K562 (cell line): Measurements from ENCODE around the gene PLA2G4F. TPM values are rescaled to one million over a fixed set of nuclear protein-coding genes. Genes with fewer than 3 reads are reported as not detected.

Source experiments
- ATAC-seq: fragments of 200-7000 bp; cut with Tn5 transposase; 3 replicates; pipeline ENCODE4 v1.9.1; 2020; ENCODE audit warnings: moderate library complexity
- BruUV-seq: library from RNA; stranded (reverse); fragments of 400-500 nt; replicated peaks from 2 replicates; lab custom pipeline; 2021; lab: Mats Ljungman, UMichigan
- CTCF ChIA-PET: fragments of 300-600 bp; formaldehyde crosslinking; extraction: SDS; loops from one replicate; lab custom pipeline; 2021; ENCODE audit warnings: low intra/inter-chr PET ratio; lab: Yijun Ruan, JAX
- POLR2A ChIA-PET: fragments of 300-600, 350-650 bp; sonication (Branson Sonifier 250); formaldehyde crosslinking; extraction: SDS; loops from one replicate; lab custom pipeline; 2021; ENCODE audit warnings: antibody characterized with exemption, inconsistent platforms; lab: Yijun Ruan, JAX
- DNase-seq, 4 experiments: peaks; one replicate each; pipeline versions ENCODE4 v3.0.0 to v3.0.0-alpha.2; 2011 to 2018; ENCODE audit warnings: low spot score in 3 of 4, mixed read lengths in 3 of 4; ENCODE audit errors: extremely low read depth in 1 of 4
- FAIRE-seq: peaks from 2 replicates; lab custom pipeline; 2011; peaks lifted over from hg19 to GRCh38; lab: Jason Lieb, UNC
- H2AFZ ChIP-seq: 2 replicates; pipeline ENCODE4 v1.6.0; 2011; ENCODE audit warnings: low read depth, low read length, control low read depth, inconsistent platforms
- H3K27ac ChIP-seq: fragments of 200-600 bp; 3 replicates; pipeline ENCODE4 v1.8.0; 2011; ENCODE audit warnings: low read depth, mild to moderate bottlenecking, control low read depth, inconsistent platforms, low read length, moderate library complexity, mixed read lengths; ENCODE audit errors: extremely low read depth
- H3K27me3 ChIP-seq, 2 experiments: fragments of 300-600 bp in 1 of 2; 2 replicates in 1 of 2; 3 replicates in 1 of 2; pipeline versions ENCODE4 v1.6.0 to v1.8.0; 2011; ENCODE audit warnings: inconsistent platforms in 2 of 2, low read length in 2 of 2, mild to moderate bottlenecking in 1 of 2, mixed read lengths in 1 of 2, moderate library complexity in 1 of 2; ENCODE audit not compliant: control insufficient read depth in 2 of 2, insufficient read depth in 2 of 2
- H3K36me3 ChIP-seq: fragments of 300-600 bp; 3 replicates; pipeline ENCODE4 v1.8.0; 2011; ENCODE audit warnings: mild to moderate bottlenecking, low read length, inconsistent platforms; ENCODE audit not compliant: control insufficient read depth, insufficient read depth
- H3K4me1 ChIP-seq, 2 experiments: fragments of 200-600 bp in 1 of 2; replicated peaks in 1 of 2; 2 replicates in 1 of 2; 3 replicates in 1 of 2; pipeline versions ENCODE4 v1.5.1 to v1.8.0; 2011; ENCODE audit warnings: inconsistent platforms in 2 of 2, low read length in 2 of 2, mild to moderate bottlenecking in 1 of 2, mixed read lengths in 1 of 2, moderate library complexity in 1 of 2; ENCODE audit not compliant: control insufficient read depth in 2 of 2, insufficient read depth in 2 of 2
- H3K4me2 ChIP-seq: 2 replicates; pipeline ENCODE4 v1.6.1; 2011; ENCODE audit warnings: low read length, control low read depth, inconsistent platforms, mixed read lengths; ENCODE audit not compliant: insufficient read depth
- H3K4me3 ChIP-seq: fragments of 200-600 bp; sonication (generic), shearing (Covaris generic); 2 replicates; pipeline ENCODE4 v1.5.1; 2016; ENCODE audit warnings: control low read depth, inconsistent platforms
- H3K79me2 ChIP-seq: fragments of 200-600 bp; 3 replicates; pipeline ENCODE4 v1.8.0; 2011; ENCODE audit warnings: low read length, inconsistent platforms; ENCODE audit not compliant: control insufficient read depth, insufficient read depth
- H3K9ac ChIP-seq, 2 experiments: 2 replicates each; pipeline versions ENCODE4 v1.6.0 to v1.6.1; 2011; ENCODE audit warnings: low read depth in 2 of 2, low read length in 2 of 2, control low read depth in 1 of 2, inconsistent platforms in 1 of 2, mild to moderate bottlenecking in 1 of 2, mixed read lengths in 1 of 2; ENCODE audit not compliant: insufficient read depth in 1 of 2
- H3K9me1 ChIP-seq: one replicate; pipeline ENCODE4 v1.6.0; 2011; ENCODE audit warnings: inconsistent platforms, mild to moderate bottlenecking, low read length, moderate library complexity; ENCODE audit not compliant: control insufficient read depth, insufficient read depth
- H3K9me3 ChIP-seq: replicated peaks from 2 replicates; pipeline ENCODE4 v1.5.1; 2011; ENCODE audit warnings: low read depth, low read length, inconsistent platforms; ENCODE audit not compliant: control insufficient read depth, insufficient read depth
- H4K20me1 ChIP-seq: replicated peaks from 2 replicates; pipeline ENCODE4 v1.6.1; 2011; ENCODE audit warnings: low read length, inconsistent platforms, mixed read lengths; ENCODE audit not compliant: control insufficient read depth, insufficient read depth
- BACH1 ChIP-seq: fragments of 200-800 bp; sonication (Bioruptor generic); IDR thresholded peaks from 2 replicates; pipeline ENCODE4 v1.6.1; 2016; ENCODE audit warnings: missing genetic modification characterization, missing compliant biosample characterization
- HDAC2 ChIP-seq: fragments of 450-650 bp; IDR thresholded peaks from 2 replicates; pipeline ENCODE4 v1.6.1; 2016; ENCODE audit warnings: mild to moderate bottlenecking
- HIVEP1 ChIP-seq: fragments of 250-450 bp; sonication (Bioruptor Pico); IDR thresholded peaks from 2 replicates; pipeline ENCODE4 v1.4.0; 2020; ENCODE audit warnings: mild to moderate bottlenecking
- MECOM ChIP-seq: fragments of 250-450 bp; sonication (Bioruptor Pico); IDR thresholded peaks from 2 replicates; pipeline ENCODE4 v1.8.0; 2022; ENCODE audit warnings: inconsistent platforms
- MEIS2 ChIP-seq: fragments of 450-650 bp; IDR thresholded peaks from 2 replicates; pipeline ENCODE4 v1.6.1; 2014; ENCODE audit warnings: mild to moderate bottlenecking; ENCODE audit not compliant: partially characterized antibody
- NFIC ChIP-seq: fragments of 450-650 bp; IDR thresholded peaks from 2 replicates; pipeline ENCODE4 v1.6.1; 2017; ENCODE audit warnings: mild to moderate bottlenecking, inconsistent platforms
- RFX1 ChIP-seq: fragments of 450-650 bp; IDR thresholded peaks from 2 replicates; pipeline ENCODE4 v1.6.1; 2016; ENCODE audit warnings: mild to moderate bottlenecking, moderate library complexity
- SRSF9 ChIP-seq: fragments of 200-400 bp; formaldehyde crosslinking; IDR thresholded peaks from 2 replicates; pipeline ENCODE4 v1.6.1; 2017; ENCODE audit warnings: low read depth, low read length, borderline replicate concordance
- ZNF121 ChIP-seq: sonication (generic); formaldehyde crosslinking; conservative IDR thresholded peaks from 2 replicates; pipeline ENCODE4 v1.8.0; 2022; ENCODE audit warnings: missing genetic modification reagents
- ZNF175 ChIP-seq: fragments of 200-800 bp; sonication (Bioruptor generic); IDR thresholded peaks from 2 replicates; pipeline ENCODE4 v1.6.1; 2016; ENCODE audit warnings: low read depth, mild to moderate bottlenecking, missing genetic modification characterization, missing compliant biosample characterization
- ZNF408 ChIP-seq: fragments of 250-450 bp; sonication (Bioruptor Pico); IDR thresholded peaks from 2 replicates; pipeline ENCODE4 v1.4.0; 2020; ENCODE audit warnings: low read depth, mild to moderate bottlenecking, moderate library complexity
- WGBS: fragments of 100-300 bp; shearing (Covaris generic); methylation state at CpG from one replicate; pipeline ENCODE4 v1.1.6; 2016; ENCODE audit warnings: low coverage, mixed read lengths; ENCODE audit not compliant: insufficient coverage; ENCODE audit errors: missing lambda C conversion rate; 5-methylcytosine and 5-hydroxymethylcytosine counted together
- in situ Hi-C: fragments of 300-500 bp; cut with MboI; formaldehyde crosslinking; loops from 4 replicates; pipeline ENCODE4 v1.15.0; 2018; ENCODE audit warnings: inconsistent platforms, mixed read lengths
- intact Hi-C: fragments of 100-400 bp; cut with micrococcal nuclease; formaldehyde crosslinking; loops from 2 replicates; pipeline ENCODE4 v1.14.2; 2022
- polyA plus RNA-seq, 8 experiments: library from polyadenylated mRNA; depleted of rRNA in 4 of 8; stranded (reverse) in 5 of 8; unstranded in 3 of 8; fragments of >200 nt; fragmentation: Nextera tagmentation in 2 of 8; fragmentation: Illumina TruSeq in 1 of 8; extraction: Ambion mirVana in 2 of 8; extraction: Trizol in 1 of 8; gene quantifications; 2 replicates each; pipeline versions ENCODE4 v1.2.1 to v1.2.3, GENCODE V29; 2011 to 2014; ENCODE audit warnings: inconsistent platforms in 1 of 8, missing spikeins in 1 of 8
- total RNA-seq, 7 experiments: library from RNA; depleted of rRNA in 6 of 7; stranded (reverse); fragments of >200 nt in 6 of 7; fragmentation: Illumina TruSeq in 2 of 7; extraction: Trizol in 2 of 7; gene quantifications; 2 replicates each; pipeline versions ENCODE4 v1.2.1 to v1.2.3, GENCODE V29; 2011 to 2021; ENCODE audit warnings: low replicate concordance in 1 of 7
- TF ChIP-seq, protein P1 (sequence below): sonication (generic); formaldehyde crosslinking; IDR thresholded peaks from 2 replicates; pipeline ENCODE4 v1.5.0; 2020; ENCODE audit warnings: missing genetic modification reagents
- TF ChIP-seq, protein P2 (sequence below): sonication (generic); formaldehyde crosslinking; IDR thresholded peaks from 2 replicates; pipeline ENCODE4 v1.8.1; 2023; ENCODE audit warnings: mild to moderate bottlenecking, missing genetic modification reagents
- TF ChIP-seq, protein P3 (sequence below): sonication (generic); IDR thresholded peaks from 2 replicates; pipeline ENCODE4 v1.6.1; 2016
- TF ChIP-seq, protein P4 (sequence below): fragments of 250-450 bp; sonication (Bioruptor Pico); IDR thresholded peaks from 2 replicates; pipeline ENCODE4 v1.8.0; 2021; ENCODE audit warnings: moderate library complexity, mild to moderate bottlenecking, inconsistent platforms
- TF ChIP-seq, protein P5 (sequence below): sonication (generic); formaldehyde crosslinking; IDR thresholded peaks from 2 replicates; pipeline ENCODE4 v1.4.0; 2020; ENCODE audit warnings: mild to moderate bottlenecking, missing genetic modification reagents

Gene PLA2G4F
- total and polyA plus RNA-seq, 9 of the 15 experiments (the other 6 are each of a cell fraction or from before 2014, with no cell fraction given): 0.02 TPM; not detected in 8

DNA sequence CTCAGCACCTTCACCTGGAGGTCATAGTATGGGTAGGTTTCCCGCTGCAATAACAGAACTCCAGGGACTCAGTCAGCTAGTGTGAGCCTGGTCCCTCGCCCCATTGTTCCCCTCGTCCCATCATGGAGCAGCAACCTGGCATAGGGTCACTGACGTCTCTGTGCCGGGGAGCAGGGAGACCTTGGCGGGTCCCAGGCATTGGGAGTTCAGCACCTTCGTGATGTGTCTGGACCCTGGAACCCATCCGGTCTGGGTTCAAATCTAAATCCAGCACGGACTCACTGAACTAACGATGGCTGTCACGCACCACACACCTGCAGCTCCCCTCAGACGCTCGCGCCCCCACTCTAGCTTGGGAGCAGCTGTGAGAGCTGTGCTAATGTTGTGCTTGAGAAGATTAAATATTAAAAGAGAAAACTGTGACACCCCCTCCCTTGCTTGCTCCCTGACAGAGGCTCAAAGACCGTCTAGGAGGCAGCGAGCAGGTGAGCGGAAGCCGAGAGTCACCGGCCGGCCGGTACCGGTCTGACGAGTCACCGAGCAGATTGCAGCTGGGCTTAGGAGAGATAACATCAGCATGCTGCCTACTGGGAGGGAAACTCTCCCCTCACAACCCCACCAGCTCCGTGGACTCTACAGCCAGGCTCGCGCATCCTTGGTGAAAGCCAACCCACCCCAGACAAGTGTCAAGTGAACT, 742 bp downstream of the PLA2G4F start:
- Histone ChIP-seq H3K27me3 (peaks cover 0 to 7% of the 10 kb centered on the region in 2 experiments; a peak in 3 of 5 replicates), H3K4me3 (no peak overlapping the region), H3K79me2 (no peaks in the 10 kb centered on the region), H2AFZ (no peak overlapping the region), H3K9me1 (peaks cover 8% of the 10 kb centered on the region), H3K36me3 (peaks cover 21% of the 10 kb centered on the region; the same call in 2 of the 3 replicates), H3K9ac (peak overlapping the region in 1 of 2 experiments; percentile 76; a peak in 1 of 4 replicates), H4K20me1 (no peaks in the 10 kb centered on the region), H3K9me3 (no peaks in the 10 kb centered on the region), H3K4me1 (peaks cover 17 to 27% of the 10 kb centered on the region in 2 experiments; a peak in 4 of 5 replicates), H3K4me2 (no peak overlapping the region), H3K27ac (no peak overlapping the region)
- 38% methylated on average over 26 of the region's 27 CpGs for WGBS
- in situ Hi-C loops: no loop called here
- CTCF ChIA-PET: no interaction called here
- POLR2A ChIA-PET: interaction anchor here (1.0 to 1.5 kb wide), 4 partner anchors 9 to 24 kb away, joined by 3 to 6 read pairs (median 4); no protein-coding TSS in a partner anchor
- BruUV-seq: no TSS peak
- FAIRE-seq (peak; percentile 6), DNase-seq (peak in 3 of 4 experiments; percentile 24 to 56 (median 55)), ATAC-seq (no peak; the same call in 2 of the 3 replicates)
- intact Hi-C loops: no loop called here
- TF ChIP-seq, protein P1, sequence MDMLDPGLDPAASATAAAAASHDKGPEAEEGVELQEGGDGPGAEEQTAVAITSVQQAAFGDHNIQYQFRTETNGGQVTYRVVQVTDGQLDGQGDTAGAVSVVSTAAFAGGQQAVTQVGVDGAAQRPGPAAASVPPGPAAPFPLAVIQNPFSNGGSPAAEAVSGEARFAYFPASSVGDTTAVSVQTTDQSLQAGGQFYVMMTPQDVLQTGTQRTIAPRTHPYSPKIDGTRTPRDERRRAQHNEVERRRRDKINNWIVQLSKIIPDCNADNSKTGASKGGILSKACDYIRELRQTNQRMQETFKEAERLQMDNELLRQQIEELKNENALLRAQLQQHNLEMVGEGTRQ (CRISPR knock-in tag): no peak
- TF ChIP-seq, protein P2, sequence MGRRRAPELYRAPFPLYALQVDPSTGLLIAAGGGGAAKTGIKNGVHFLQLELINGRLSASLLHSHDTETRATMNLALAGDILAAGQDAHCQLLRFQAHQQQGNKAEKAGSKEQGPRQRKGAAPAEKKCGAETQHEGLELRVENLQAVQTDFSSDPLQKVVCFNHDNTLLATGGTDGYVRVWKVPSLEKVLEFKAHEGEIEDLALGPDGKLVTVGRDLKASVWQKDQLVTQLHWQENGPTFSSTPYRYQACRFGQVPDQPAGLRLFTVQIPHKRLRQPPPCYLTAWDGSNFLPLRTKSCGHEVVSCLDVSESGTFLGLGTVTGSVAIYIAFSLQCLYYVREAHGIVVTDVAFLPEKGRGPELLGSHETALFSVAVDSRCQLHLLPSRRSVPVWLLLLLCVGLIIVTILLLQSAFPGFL (CRISPR knock-in tag): no peak
- TF ChIP-seq MECOM (no peak), ZNF408 (CRISPR knock-in tag) (no peak), RFX1 (no peak), BACH1 (tag) (no peak), ZNF175 (CRISPR knock-in tag) (no peak), ZNF121 (CRISPR knock-in tag) (no peak), HDAC2 (no peak), HIVEP1 (CRISPR knock-in tag) (no peak), NFIC (no peak), SRSF9 (no peak), MEIS2 (no peak)
- TF ChIP-seq, protein P3, sequence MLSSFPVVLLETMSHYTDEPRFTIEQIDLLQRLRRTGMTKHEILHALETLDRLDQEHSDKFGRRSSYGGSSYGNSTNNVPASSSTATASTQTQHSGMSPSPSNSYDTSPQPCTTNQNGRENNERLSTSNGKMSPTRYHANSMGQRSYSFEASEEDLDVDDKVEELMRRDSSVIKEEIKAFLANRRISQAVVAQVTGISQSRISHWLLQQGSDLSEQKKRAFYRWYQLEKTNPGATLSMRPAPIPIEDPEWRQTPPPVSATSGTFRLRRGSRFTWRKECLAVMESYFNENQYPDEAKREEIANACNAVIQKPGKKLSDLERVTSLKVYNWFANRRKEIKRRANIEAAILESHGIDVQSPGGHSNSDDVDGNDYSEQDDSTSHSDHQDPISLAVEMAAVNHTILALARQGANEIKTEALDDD: no peak
- TF ChIP-seq, protein P4, sequence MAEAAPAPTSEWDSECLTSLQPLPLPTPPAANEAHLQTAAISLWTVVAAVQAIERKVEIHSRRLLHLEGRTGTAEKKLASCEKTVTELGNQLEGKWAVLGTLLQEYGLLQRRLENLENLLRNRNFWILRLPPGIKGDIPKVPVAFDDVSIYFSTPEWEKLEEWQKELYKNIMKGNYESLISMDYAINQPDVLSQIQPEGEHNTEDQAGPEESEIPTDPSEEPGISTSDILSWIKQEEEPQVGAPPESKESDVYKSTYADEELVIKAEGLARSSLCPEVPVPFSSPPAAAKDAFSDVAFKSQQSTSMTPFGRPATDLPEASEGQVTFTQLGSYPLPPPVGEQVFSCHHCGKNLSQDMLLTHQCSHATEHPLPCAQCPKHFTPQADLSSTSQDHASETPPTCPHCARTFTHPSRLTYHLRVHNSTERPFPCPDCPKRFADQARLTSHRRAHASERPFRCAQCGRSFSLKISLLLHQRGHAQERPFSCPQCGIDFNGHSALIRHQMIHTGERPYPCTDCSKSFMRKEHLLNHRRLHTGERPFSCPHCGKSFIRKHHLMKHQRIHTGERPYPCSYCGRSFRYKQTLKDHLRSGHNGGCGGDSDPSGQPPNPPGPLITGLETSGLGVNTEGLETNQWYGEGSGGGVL (CRISPR knock-in tag): no peak
- TF ChIP-seq, protein P5, sequence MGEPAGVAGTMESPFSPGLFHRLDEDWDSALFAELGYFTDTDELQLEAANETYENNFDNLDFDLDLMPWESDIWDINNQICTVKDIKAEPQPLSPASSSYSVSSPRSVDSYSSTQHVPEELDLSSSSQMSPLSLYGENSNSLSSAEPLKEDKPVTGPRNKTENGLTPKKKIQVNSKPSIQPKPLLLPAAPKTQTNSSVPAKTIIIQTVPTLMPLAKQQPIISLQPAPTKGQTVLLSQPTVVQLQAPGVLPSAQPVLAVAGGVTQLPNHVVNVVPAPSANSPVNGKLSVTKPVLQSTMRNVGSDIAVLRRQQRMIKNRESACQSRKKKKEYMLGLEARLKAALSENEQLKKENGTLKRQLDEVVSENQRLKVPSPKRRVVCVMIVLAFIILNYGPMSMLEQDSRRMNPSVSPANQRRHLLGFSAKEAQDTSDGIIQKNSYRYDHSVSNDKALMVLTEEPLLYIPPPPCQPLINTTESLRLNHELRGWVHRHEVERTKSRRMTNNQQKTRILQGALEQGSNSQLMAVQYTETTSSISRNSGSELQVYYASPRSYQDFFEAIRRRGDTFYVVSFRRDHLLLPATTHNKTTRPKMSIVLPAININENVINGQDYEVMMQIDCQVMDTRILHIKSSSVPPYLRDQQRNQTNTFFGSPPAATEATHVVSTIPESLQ (CRISPR knock-in tag): no peak
